T-cell (primary cell): Measurements from ENCODE around the gene KRT71. TPM values are rescaled to one million over a fixed set of nuclear protein-coding genes. Genes with fewer than 3 reads are reported as not detected.

Experiments
- ATAC-seq, 4 experiments: fragments of 200-7000 bp in 3 of 4; fragments of 150-1000 bp in 1 of 4; cut with Tn5 transposase; replicated peaks in 1 of 4; 1 replicate in 3 of 4; 2 replicates in 1 of 4; pipeline ENCODE4 v1.10.0; 2021; ENCODE audit warnings: moderate library complexity in 3 of 4, mild to moderate bottlenecking in 2 of 4, moderate number of reproducible peaks in 1 of 4
- CTCF ChIA-PET, 2 donors: fragments of 300-600 bp; sonication (Branson Sonifier 250); formaldehyde crosslinking; loops; one replicate each; lab custom pipeline; 2022; ENCODE audit warnings: antibody characterized with exemption in 2 of 2; lab: Charles Lee
- POLR2A ChIA-PET, 2 donors: fragments of 300-600 bp; sonication (Branson Sonifier 250); formaldehyde crosslinking; loops; one replicate each; lab custom pipeline; 2022; ENCODE audit warnings: antibody characterized with exemption in 2 of 2; lab: Charles Lee
- DNase-seq, 35 experiments: peaks; one replicate each; pipeline versions ENCODE4 v3.0.0 to v3.0.0-alpha.2; 2013 to 2023
- H3K27ac ChIP-seq: one replicate; pipeline ENCODE4 v1.5.1; 2013; ENCODE audit warnings: low read length
- H3K27me3 ChIP-seq, 2 experiments: replicated peaks in 1 of 2; 1 replicate in 1 of 2; 2 replicates in 1 of 2; pipeline versions ENCODE4 v1.6.1 to v1.7.0; 2013; ENCODE audit warnings: low read length in 1 of 2, mixed read lengths in 1 of 2; ENCODE audit not compliant: control insufficient read depth in 2 of 2, insufficient read depth in 2 of 2; ENCODE audit errors: extremely low read depth in 1 of 2
- H3K36me3 ChIP-seq, 2 donors: 1 replicate in 1 of 2; 2 replicates in 1 of 2; pipeline versions ENCODE4 v1.6.1 to v1.7.0; 2013; ENCODE audit warnings: low read length in 1 of 2; ENCODE audit not compliant: control insufficient read depth in 2 of 2, insufficient read depth in 1 of 2; ENCODE audit errors: extremely low read depth in 1 of 2
- H3K4me1 ChIP-seq, 2 experiments: 1 replicate in 1 of 2; 2 replicates in 1 of 2; pipeline versions ENCODE4 v1.6.1 to v1.7.0; 2013; ENCODE audit warnings: low read length in 2 of 2, mixed read lengths in 1 of 2; ENCODE audit not compliant: insufficient read depth in 2 of 2, control insufficient read depth in 1 of 2; ENCODE audit errors: extremely low read depth in 1 of 2
- H3K4me3 ChIP-seq, 2 donors: 1 replicate in 1 of 2; 2 replicates in 1 of 2; pipeline versions ENCODE4 v1.5.1 to v1.7.0; 2013; ENCODE audit warnings: mild to moderate bottlenecking in 2 of 2, low read length in 1 of 2, moderate library complexity in 1 of 2; ENCODE audit not compliant: control insufficient read depth in 1 of 2; ENCODE audit errors: extremely low read depth in 1 of 2
- H3K9me3 ChIP-seq: 2 replicates; pipeline ENCODE4 v1.7.0; 2013
- H3K27ac Mint-ChIP-seq, 2 donors: one replicate each; pipeline ENCODE4 v1.8.0; 2020 to 2021; ENCODE audit warnings: mild to moderate bottlenecking in 2 of 2, mixed read lengths in 2 of 2
- H3K27me3 Mint-ChIP-seq, 2 donors: one replicate each; pipeline ENCODE4 v1.8.0; 2021 to 2022; ENCODE audit warnings: mixed read lengths in 2 of 2
- H3K36me3 Mint-ChIP-seq: one replicate; pipeline ENCODE4 v1.8.0; 2021; ENCODE audit warnings: mixed read lengths
- H3K4me1 Mint-ChIP-seq, 3 donors: one replicate each; pipeline ENCODE4 v1.8.0; 2020 to 2022; ENCODE audit warnings: mixed read lengths in 3 of 3, mild to moderate bottlenecking in 1 of 3
- H3K4me3 Mint-ChIP-seq, 3 donors: one replicate each; pipeline ENCODE4 v1.8.0; 2020 to 2022; ENCODE audit warnings: mild to moderate bottlenecking in 3 of 3, mixed read lengths in 3 of 3, moderate library complexity in 3 of 3
- H3K9me3 Mint-ChIP-seq, 3 donors: one replicate each; pipeline ENCODE4 v1.8.0; 2020 to 2022; ENCODE audit warnings: mixed read lengths in 3 of 3
- WGBS: methylation state at CpG from one replicate; pipeline ENCODE4 v1.1.5; 2013; ENCODE audit warnings: missing lambda C conversion rate; ENCODE audit not compliant: insufficient coverage; 5-methylcytosine and 5-hydroxymethylcytosine counted together
- total RNA-seq, 35 experiments: library from RNA in 6 of 35; stranded (reverse) in 6 of 35; fragments of 120-200 nt in 1 of 35; gene quantifications; one replicate each; pipeline versions ENCODE4 v1.2.1 to v1.2.4 and lab custom pipeline; 2013 to 2026

KRT71 gene
- total RNA-seq, 5 donors from 2014 or later (not counting 1 experiment from before 2014, with no cell fraction given): not detected

GRCh38 chr12:52497975-52498374, 55.0 kb downstream of the KRT71 start:
- H3K4me1 ChIP-seq: no peaks in the 10 kb centered on the region

DNA sequence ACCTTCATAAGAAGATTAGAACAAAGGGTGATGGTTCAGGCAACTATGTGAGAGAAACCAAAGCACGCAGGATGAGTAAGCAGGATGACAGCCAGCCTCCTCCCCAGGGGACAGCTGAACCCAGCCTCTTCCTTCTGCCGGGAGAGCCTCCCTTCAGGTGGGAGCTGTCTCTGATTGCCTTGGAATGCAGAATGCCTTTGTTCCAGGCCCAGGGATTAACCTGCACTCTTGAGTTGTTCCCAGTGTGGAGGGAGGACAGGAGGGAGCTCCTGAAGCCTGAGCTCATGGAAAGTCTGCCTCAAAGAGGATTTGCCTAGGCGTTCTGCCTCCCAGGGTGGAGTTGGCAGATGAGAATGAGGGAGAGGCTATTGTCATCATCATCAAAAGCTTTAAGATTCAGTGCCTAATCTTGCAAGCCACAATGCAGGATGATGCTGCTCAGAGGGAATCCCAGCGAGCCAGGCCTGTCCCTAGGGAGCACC, 56.3 kb downstream of the KRT71 start:
- H3K27ac Mint-ChIP-seq: no peak overlapping the region
- H3K4me3 ChIP-seq: no peak overlapping the region
- H3K4me3 Mint-ChIP-seq: no peak overlapping the region
- no peak for DNase-seq
- no peak overlapping the region for H3K27ac ChIP-seq
- no peaks in the 10 kb centered on the region for H3K36me3 Mint-ChIP-seq
- WGBS: 80% methylated on average over 1 of the region's 4 CpGs
- ChIA-PET CTCF (no interaction called here), POLR2A (interaction anchor here in 1 of 2 donors (0.7 kb wide), 1 partner anchor 341 kb away, joined by 3 read pairs; no protein-coding TSS in a partner anchor)
- peaks cover 0 to 14% of the 10 kb centered on the region in 2 experiments for H3K27me3 ChIP-seq
- H3K36me3 ChIP-seq: no peaks in the 10 kb centered on the region
- no peaks in the 10 kb centered on the region for H3K9me3 ChIP-seq
- no peaks in the 10 kb centered on the region for H3K4me1 ChIP-seq
- H3K4me1 Mint-ChIP-seq: peaks cover 0 to 4% (median 1%) of the 10 kb centered on the region in 3 donors
- peaks cover 26 to 28% of the 10 kb centered on the region in 2 donors for H3K27me3 Mint-ChIP-seq
- peaks cover 0 to 2% (median 0%) of the 10 kb centered on the region in 3 donors for H3K9me3 Mint-ChIP-seq
- no peak for ATAC-seq

More at GRCh38 chr12:52497975-52498374, 55.0 kb downstream of the KRT71 start:
- ChIA-PET CTCF (no interaction called here), POLR2A (no interaction called here)
- Mint-ChIP-seq H3K36me3 (no peaks in the 10 kb centered on the region), H3K4me1 (peaks cover 0 to 4% (median 1%) of the 10 kb centered on the region in 3 donors), H3K4me3 (no peak overlapping the region), H3K9me3 (peaks cover 0 to 2% (median 0%) of the 10 kb centered on the region in 3 donors), H3K27me3 (peaks cover 16 to 26% of the 10 kb centered on the region in 2 donors), H3K27ac (no peak overlapping the region)
- DNase-seq (no peak), ATAC-seq (no peak)
- Histone ChIP-seq H3K4me3 (no peak overlapping the region), H3K36me3 (no peaks in the 10 kb centered on the region), H3K27me3 (peaks cover 0 to 9% of the 10 kb centered on the region in 2 experiments), H3K9me3 (no peaks in the 10 kb centered on the region), H3K27ac (no peak overlapping the region)
- WGBS: 87% methylated on average over 7 of the region's 7 CpGs

GRCh38 chr12:52496054-52496453, 56.9 kb downstream of the KRT71 start:
- POLR2A ChIA-PET: no interaction called here
- H3K27ac Mint-ChIP-seq: no peak overlapping the region
- CTCF ChIA-PET: no interaction called here
- H3K4me3 Mint-ChIP-seq: no peak overlapping the region
- H3K27me3 Mint-ChIP-seq: peaks cover 32 to 33% of the 10 kb centered on the region in 2 donors
- no CpG with 5 or more reads among the region's 2 CpGs for WGBS
- ATAC-seq: no peak
- no peak overlapping the region for H3K27ac ChIP-seq
- no peaks in the 10 kb centered on the region for H3K36me3 Mint-ChIP-seq
- no peaks in the 10 kb centered on the region for H3K9me3 ChIP-seq
- no peaks in the 10 kb centered on the region for H3K4me1 ChIP-seq
- peaks cover 0 to 2% (median 0%) of the 10 kb centered on the region in 3 donors for H3K9me3 Mint-ChIP-seq
- peaks cover 0 to 14% of the 10 kb centered on the region in 2 experiments for H3K27me3 ChIP-seq
- DNase-seq: no peak
- H3K4me1 Mint-ChIP-seq: peaks cover 0 to 4% (median 1%) of the 10 kb centered on the region in 3 donors
- no peak overlapping the region for H3K4me3 ChIP-seq
- no peaks in the 10 kb centered on the region for H3K36me3 ChIP-seq

GRCh38 chr12:52495389-52495788, 57.6 kb downstream of the KRT71 start:
- H3K27me3 ChIP-seq: peaks cover 0 to 14% of the 10 kb centered on the region in 2 experiments
- Mint-ChIP-seq H3K4me1 (peaks cover 0 to 4% (median 1%) of the 10 kb centered on the region in 3 donors), H3K36me3 (no peaks in the 10 kb centered on the region), H3K4me3 (no peak overlapping the region), H3K9me3 (no peaks in the 10 kb centered on the region), H3K27me3 (peaks cover 32 to 33% of the 10 kb centered on the region in 2 donors), H3K27ac (no peak overlapping the region)
- no peak overlapping the region for H3K27ac ChIP-seq
- H3K36me3 ChIP-seq: no peaks in the 10 kb centered on the region
- no peaks in the 10 kb centered on the region for H3K9me3 ChIP-seq
- no peak for ATAC-seq
- H3K4me1 ChIP-seq: no peaks in the 10 kb centered on the region
- 59% methylated on average over 3 of the region's 3 CpGs for WGBS
- DNase-seq: no peak
- ChIA-PET CTCF (no interaction called here), POLR2A (no interaction called here)
- H3K4me3 ChIP-seq: no peak overlapping the region

DNA sequence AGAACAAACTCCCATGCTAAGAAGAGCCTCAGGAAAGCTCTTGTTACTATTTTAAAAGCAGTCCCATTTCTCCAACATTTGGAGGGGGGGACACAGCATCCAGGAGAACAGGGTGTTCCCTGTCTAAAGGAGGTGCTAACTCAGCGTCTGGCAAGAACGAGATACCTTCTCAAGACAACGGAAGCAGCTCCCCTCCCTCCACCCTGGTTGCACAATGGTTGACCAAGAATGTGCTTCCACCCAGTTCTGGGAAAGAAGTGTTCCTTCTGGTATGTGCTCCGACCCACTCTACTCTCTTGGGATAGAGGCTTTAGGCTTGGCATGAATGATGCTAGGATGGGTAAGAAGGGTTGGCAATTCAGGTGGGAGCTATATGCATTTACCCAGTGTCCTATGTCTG, 58.4 kb downstream of the KRT71 start:
- ATAC-seq: no peak
- WGBS: no CpG with 5 or more reads among the region's 4 CpGs
- Mint-ChIP-seq H3K27me3 (peaks cover 30 to 38% of the 10 kb centered on the region in 2 donors), H3K27ac (no peak overlapping the region), H3K4me3 (no peak overlapping the region), H3K9me3 (no peaks in the 10 kb centered on the region), H3K4me1 (peaks cover 0 to 4% (median 1%) of the 10 kb centered on the region in 3 donors), H3K36me3 (no peaks in the 10 kb centered on the region)
- POLR2A ChIA-PET: no interaction called here
- peaks cover 0 to 14% of the 10 kb centered on the region in 2 experiments for H3K27me3 ChIP-seq
- no peaks in the 10 kb centered on the region for H3K4me1 ChIP-seq
- CTCF ChIA-PET: interaction anchor here in 1 of 2 donors (0.6 kb wide), 1 partner anchor 84 kb away, joined by 5 read pairs; no protein-coding TSS in a partner anchor
- H3K36me3 ChIP-seq: no peaks in the 10 kb centered on the region
- DNase-seq: no peak
- H3K27ac ChIP-seq: no peak overlapping the region
- H3K4me3 ChIP-seq: no peak overlapping the region
- no peaks in the 10 kb centered on the region for H3K9me3 ChIP-seq

GRCh38 chr12:52494100-52494499, 58.8 kb downstream of the KRT71 start:
- Mint-ChIP-seq H3K4me1 (peaks cover 0 to 4% (median 1%) of the 10 kb centered on the region in 3 donors), H3K9me3 (no peaks in the 10 kb centered on the region), H3K27me3 (peaks cover 30 to 38% of the 10 kb centered on the region in 2 donors), H3K36me3 (no peaks in the 10 kb centered on the region), H3K4me3 (no peak overlapping the region), H3K27ac (no peak overlapping the region)
- ChIA-PET CTCF (interaction anchor here in 1 of 2 donors (0.6 kb wide), 1 partner anchor 84 kb away, joined by 5 read pairs; no protein-coding TSS in a partner anchor), POLR2A (no interaction called here)
- H3K4me3 ChIP-seq: no peak overlapping the region
- ATAC-seq (no peak), DNase-seq (no peak)
- no peaks in the 10 kb centered on the region for H3K4me1 ChIP-seq
- no peak overlapping the region for H3K27ac ChIP-seq
- no CpG with 5 or more reads among the region's 1 CpG for WGBS
- no peaks in the 10 kb centered on the region for H3K9me3 ChIP-seq
- no peaks in the 10 kb centered on the region for H3K36me3 ChIP-seq
- H3K27me3 ChIP-seq: peaks cover 0 to 16% of the 10 kb centered on the region in 2 experiments
